GM19438 (cell line): ENCODE data around the gene DST.

Experiments used
- ATAC-seq: cut with Tn5 transposase; IDR thresholded peaks from one replicate; pipeline ENCODE4 v1.9.1; 2021; ENCODE audit warnings: low read depth; ENCODE audit not compliant: unreplicated experiment

Gene DST

GRCh38 chr6:56540232-56541029, 102.3 kb downstream of the DST start:
- ATAC-seq = no peak

GRCh38 chr6:56539527-56540105, 103.1 kb downstream of the DST start:
- no peak for ATAC-seq

- ATAC-seq = no peak
Observed at GRCh38 chr6:56538851-56539250, 103.8 kb downstream of the DST start.

- ATAC-seq = no peak
Observed at GRCh38 chr6:56537223-56537770, 105.4 kb downstream of the DST start.

GRCh38 chr6:56536536-56536935, 106.2 kb downstream of the DST start:
- no peak for ATAC-seq

GRCh38 chr6:56535626-56536025, 107.1 kb downstream of the DST start:
- ATAC-seq = no peak

- no peak for ATAC-seq
Observed at GRCh38 chr6:56534680-56535419, 107.8 kb downstream of the DST start.

GRCh38 chr6:56532766-56533551, 109.7 kb downstream of the DST start:
- ATAC-seq = no peak

GRCh38 chr6:56531839-56532595, 110.7 kb downstream of the DST start:
- ATAC-seq = no peak

- no peak for ATAC-seq
Observed at GRCh38 chr6:56529594-56530191, 113.0 kb downstream of the DST start.

- no peak for ATAC-seq
Observed at GRCh38 chr6:56528412-56528841, 114.3 kb downstream of the DST start.

GRCh38 chr6:56527934-56528333, 114.8 kb downstream of the DST start:
- no peak for ATAC-seq

GRCh38 chr6:56526860-56527544, 115.7 kb downstream of the DST start:
- ATAC-seq = no peak

GRCh38 chr6:56525974-56526789, 116.5 kb downstream of the DST start:
- no peak for ATAC-seq

- no peak for ATAC-seq
Observed at GRCh38 chr6:56524891-56525703, 117.6 kb downstream of the DST start.

GRCh38 chr6:56522495-56523270, 120.0 kb downstream of the DST start:
- ATAC-seq = no peak
